Thyroid gland (tissue), 4 donors: ENCODE data around the gene ASB8. TPM values are rescaled to one million over a fixed set of nuclear protein-coding genes. Genes with fewer than 3 reads are reported as not detected.

Experiments used
- DNase-seq, 2 donors: peaks; one replicate each; pipeline ENCODE4 v3.0.0-alpha.2; 2019
- H3K27ac ChIP-seq, 3 donors: fragments of 200-600 bp; sonication (generic); 1 replicate in 2 of 3; 2 replicates in 1 of 3; pipeline ENCODE4 v1.5.1; 2016 to 2019; ENCODE audit warnings: mild to moderate bottlenecking in 1 of 3, moderate library complexity in 1 of 3
- H3K27me3 ChIP-seq: fragments of 200-600 bp; sonication (generic); one replicate; pipeline ENCODE4 v1.5.1; 2019
- H3K36me3 ChIP-seq, 2 donors: fragments of 200-600 bp; sonication (generic); one replicate each; pipeline ENCODE4 v1.5.1; 2016 to 2019
- H3K4me1 ChIP-seq, 2 donors: fragments of 200-600 bp; sonication (generic); one replicate each; pipeline ENCODE4 v1.5.1; 2017 to 2019
- H3K4me3 ChIP-seq, 3 donors: fragments of 200-600 bp; sonication (generic); replicated peaks in 1 of 3; 1 replicate in 2 of 3; 2 replicates in 1 of 3; pipeline ENCODE4 v1.5.1; 2016; ENCODE audit warnings: mild to moderate bottlenecking in 1 of 3
- H3K9me3 ChIP-seq: fragments of 200-600 bp; sonication (generic); one replicate; pipeline ENCODE4 v1.5.1; 2017
- POLR2A ChIP-seq, 2 donors: fragments of 450-650 bp; IDR thresholded peaks; one replicate each; pipeline ENCODE4 v1.6.1; 2017; ENCODE audit warnings: antibody characterized with exemption in 2 of 2, mild to moderate bottlenecking in 2 of 2, moderate library complexity in 1 of 2
- WGBS, 2 donors: methylation state at CpG; one replicate each; pipeline ENCODE4 v1.1.5; 2017; 5-methylcytosine and 5-hydroxymethylcytosine counted together
- intact Hi-C: fragments of 100-400 bp; cut with DNase I; formaldehyde crosslinking; loops from one replicate; pipeline ENCODE4 v1.15.1; 2023
- total RNA-seq, 4 donors: library from RNA; depleted of rRNA; stranded (reverse); fragments of >200 nt; gene quantifications; one replicate each; pipeline ENCODE4 v1.2.3, GENCODE V29; 2016
- TF ChIP-seq, protein P1 (sequence below), 6 experiments: fragments of 200-600 bp in 3 of 6; fragments of 450-650 bp in 3 of 6; sonication (generic) in 3 of 6; IDR thresholded peaks; one replicate each; pipeline ENCODE4 v1.5.1; 2016 to 2019; ENCODE audit warnings: antibody characterized with exemption in 6 of 6, mild to moderate bottlenecking in 2 of 6, inconsistent platforms in 1 of 6, moderate library complexity in 1 of 6

ASB8 gene
- total RNA-seq, 4 donors from 2014 or later: 28.9 to 70.6 (median 33.4) TPM

DNA sequence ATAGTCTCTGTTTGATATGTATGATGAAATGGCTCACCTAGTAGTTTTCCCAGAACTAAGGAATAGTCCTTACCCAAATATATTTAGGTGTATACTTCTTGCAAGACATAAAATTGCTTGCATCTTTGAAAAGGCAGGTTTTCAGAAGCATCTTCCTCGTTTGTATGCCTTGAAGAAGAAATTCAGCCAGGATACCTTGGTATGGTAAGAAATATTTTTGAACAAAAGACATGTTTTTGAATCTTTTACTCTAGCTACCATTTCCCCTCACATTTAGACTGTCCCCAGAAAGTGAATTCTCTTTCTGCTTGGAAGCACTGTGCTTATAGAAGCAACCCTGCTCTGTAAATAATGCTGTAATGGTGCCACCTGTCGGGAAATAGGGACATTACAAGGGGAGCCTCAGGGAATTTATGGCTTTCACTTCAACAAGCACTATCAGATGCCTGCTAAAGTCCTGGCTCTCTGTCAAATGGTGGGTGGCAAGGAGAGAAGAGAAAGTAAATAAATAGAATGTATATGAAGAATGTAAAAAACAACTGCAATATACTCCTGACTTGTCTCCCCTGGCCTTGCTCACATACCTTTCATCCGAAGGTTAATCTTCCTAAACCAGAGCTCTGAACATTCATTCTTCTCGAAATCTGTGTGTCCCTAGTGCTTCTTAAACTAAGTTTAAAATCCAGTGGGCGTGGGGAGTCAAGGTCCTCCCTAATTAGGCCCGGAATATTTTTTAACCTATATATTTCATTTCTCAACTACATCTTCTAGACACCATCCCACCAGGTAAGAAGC is 32.2 kb upstream of the ASB8 start:
- Histone ChIP-seq H3K27ac (no peak overlapping the region), H3K9me3 (no peaks in the 10 kb centered on the region), H3K4me3 (no peak overlapping the region), H3K4me1 (peaks cover 0 to 3% of the 10 kb centered on the region in 2 donors), H3K36me3 (no peaks in the 10 kb centered on the region), H3K27me3 (no peaks in the 10 kb centered on the region)
- 39 to 43% methylated on average over 6 of the region's 6 CpGs for WGBS, 2 donors
- DNase-seq: peak; percentile 65 to 68
- no peak for TF ChIP-seq POLR2A (IDR thresholded peaks at IDR 0.05)
- TF ChIP-seq, protein P1, sequence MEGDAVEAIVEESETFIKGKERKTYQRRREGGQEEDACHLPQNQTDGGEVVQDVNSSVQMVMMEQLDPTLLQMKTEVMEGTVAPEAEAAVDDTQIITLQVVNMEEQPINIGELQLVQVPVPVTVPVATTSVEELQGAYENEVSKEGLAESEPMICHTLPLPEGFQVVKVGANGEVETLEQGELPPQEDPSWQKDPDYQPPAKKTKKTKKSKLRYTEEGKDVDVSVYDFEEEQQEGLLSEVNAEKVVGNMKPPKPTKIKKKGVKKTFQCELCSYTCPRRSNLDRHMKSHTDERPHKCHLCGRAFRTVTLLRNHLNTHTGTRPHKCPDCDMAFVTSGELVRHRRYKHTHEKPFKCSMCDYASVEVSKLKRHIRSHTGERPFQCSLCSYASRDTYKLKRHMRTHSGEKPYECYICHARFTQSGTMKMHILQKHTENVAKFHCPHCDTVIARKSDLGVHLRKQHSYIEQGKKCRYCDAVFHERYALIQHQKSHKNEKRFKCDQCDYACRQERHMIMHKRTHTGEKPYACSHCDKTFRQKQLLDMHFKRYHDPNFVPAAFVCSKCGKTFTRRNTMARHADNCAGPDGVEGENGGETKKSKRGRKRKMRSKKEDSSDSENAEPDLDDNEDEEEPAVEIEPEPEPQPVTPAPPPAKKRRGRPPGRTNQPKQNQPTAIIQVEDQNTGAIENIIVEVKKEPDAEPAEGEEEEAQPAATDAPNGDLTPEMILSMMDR (IDR thresholded peaks at IDR 0.05): peak; percentile 61 to 92 (median 76)
- intact Hi-C loops: loop anchor here (10.0 kb wide), 1 partner anchor 165 kb away; the partner anchor contains the start of gene ZNF641

DNA sequence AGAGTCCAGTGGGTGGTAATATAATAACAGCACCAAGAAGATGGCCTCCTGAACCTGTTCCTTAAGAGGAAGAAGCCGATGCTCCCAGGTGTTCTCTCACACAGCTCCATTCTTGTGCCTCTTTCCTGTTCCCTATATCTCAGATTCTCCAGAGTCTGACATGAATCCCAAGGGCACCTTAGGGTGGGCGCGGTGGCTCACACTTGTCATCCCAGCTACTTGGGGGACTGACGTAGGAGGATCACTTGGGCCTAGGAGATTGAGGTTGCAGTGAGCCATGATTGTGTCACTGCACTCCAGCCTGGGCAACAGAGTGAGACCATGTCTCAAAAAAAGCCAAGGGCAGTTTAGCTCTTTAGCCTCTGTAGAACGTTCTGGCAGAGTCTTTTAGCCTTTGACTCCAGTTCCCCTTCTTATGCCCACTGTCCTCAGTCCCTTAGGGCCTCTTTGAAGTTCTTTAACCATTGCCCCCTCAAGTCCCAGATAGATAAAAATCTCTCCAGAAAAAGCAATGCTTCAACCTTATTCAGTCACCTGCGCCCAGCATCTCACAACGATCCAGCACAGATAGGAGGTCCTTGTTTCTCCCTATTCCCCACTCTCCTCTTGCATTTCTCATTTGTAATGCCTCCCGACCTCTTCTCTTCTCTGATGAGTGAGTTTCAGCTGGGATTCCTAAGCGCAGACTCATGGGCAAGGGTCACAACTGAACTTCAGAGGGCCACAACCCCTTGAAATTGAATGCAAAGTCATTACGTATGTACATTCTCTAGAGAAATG is 30.8 kb upstream of the ASB8 start:
- no peak for DNase-seq
- Histone ChIP-seq H3K27ac (no peak overlapping the region), H3K4me1 (peaks cover 12 to 17% of the 10 kb centered on the region in 2 donors), H3K27me3 (no peaks in the 10 kb centered on the region), H3K4me3 (no peak overlapping the region), H3K36me3 (no peaks in the 10 kb centered on the region), H3K9me3 (no peaks in the 10 kb centered on the region)
- intact Hi-C loops: loop anchor here (10.0 kb wide), 1 partner anchor 167 kb away; the partner anchor contains the start of gene ZNF641
- WGBS, 2 donors: 84% methylated on average over 10 of the region's 10 CpGs
- TF ChIP-seq, protein P1 (IDR thresholded peaks at IDR 0.05): no peak
- TF ChIP-seq POLR2A (IDR thresholded peaks at IDR 0.05): no peak

DNA sequence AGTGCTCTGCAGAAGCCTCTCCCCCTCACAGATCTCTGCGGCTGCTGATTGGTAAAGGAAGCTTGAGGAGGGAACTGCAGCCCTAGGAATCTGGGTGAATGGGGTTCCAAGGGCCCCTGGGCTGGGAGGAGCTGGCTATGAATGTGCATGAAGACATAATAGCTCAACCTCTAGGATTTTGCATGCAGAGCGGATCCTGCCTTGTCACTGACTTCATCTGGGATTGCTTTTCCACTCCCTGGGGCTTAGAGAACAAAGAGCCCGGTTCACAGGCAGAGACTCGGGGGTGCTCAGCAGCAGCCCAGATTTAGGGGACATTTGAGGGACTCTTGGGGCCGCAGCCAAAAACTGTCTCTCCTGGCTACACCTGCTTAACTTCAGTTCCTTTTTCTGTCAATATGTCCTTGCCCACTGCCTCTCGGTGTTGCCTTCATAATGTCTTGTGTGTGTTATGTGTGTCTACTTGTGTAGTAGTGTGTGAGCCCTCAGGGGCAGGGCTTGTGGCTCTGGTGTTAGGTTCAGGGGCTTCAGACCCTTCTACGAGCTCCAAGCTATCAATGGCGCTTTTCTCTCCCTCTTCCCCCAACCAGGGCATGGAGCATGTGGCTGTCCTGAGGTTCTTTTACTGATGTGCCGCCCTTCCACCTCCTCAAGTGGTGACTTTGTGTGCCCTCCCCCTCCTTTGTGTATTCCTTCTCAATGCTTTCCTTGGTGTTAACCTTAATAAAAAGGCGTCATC is 28.0 kb upstream of the ASB8 start:
- H3K9me3 ChIP-seq: no peaks in the 10 kb centered on the region
- peaks cover 6% of the 10 kb centered on the region for H3K27me3 ChIP-seq
- H3K27ac ChIP-seq: no peak overlapping the region
- WGBS, 2 donors: 60 to 61% methylated on average over 10 of the region's 10 CpGs
- DNase-seq: no peak
- intact Hi-C loops: loop anchor here (10.0 kb wide), 1 partner anchor 169 kb away; the partner anchor contains the start of gene ZNF641
- no peak for TF ChIP-seq POLR2A (IDR thresholded peaks at IDR 0.05)
- TF ChIP-seq, protein P1 (IDR thresholded peaks at IDR 0.05): no peak
- no peaks in the 10 kb centered on the region for H3K36me3 ChIP-seq
- peaks cover 19 to 23% of the 10 kb centered on the region in 2 donors for H3K4me1 ChIP-seq
- H3K4me3 ChIP-seq: no peak overlapping the region

DNA sequence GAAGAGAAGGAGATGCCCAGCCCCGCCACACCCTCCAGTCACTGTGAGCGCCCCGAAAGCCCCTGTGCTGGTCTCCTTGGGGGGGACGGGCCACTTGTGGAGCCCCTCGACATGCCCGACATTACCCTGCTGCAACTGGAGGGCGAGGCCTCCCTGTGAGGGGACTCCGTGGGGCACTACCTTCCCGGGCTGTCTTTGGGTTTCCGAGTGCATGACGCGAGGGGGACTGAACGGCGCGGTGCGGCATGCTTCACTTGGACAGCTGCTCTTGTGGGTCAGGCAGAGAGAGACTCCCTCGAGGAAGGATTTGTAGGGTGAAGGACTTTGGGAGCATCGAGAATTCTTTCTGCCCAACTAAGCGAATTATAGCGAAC is 27.2 kb upstream of the ASB8 start:
- TF ChIP-seq POLR2A (IDR thresholded peaks at IDR 0.05): no peak
- TF ChIP-seq, protein P1 (IDR thresholded peaks at IDR 0.05): no peak

More for the DNA sequence above, 27.2 kb upstream of the ASB8 start:
- Histone ChIP-seq H3K36me3 (no peaks in the 10 kb centered on the region), H3K9me3 (no peaks in the 10 kb centered on the region), H3K27me3 (peaks cover 6% of the 10 kb centered on the region), H3K4me3 (peak overlapping the region in 1 of 3 donors; percentile 40), H3K4me1 (peaks cover 19 to 23% of the 10 kb centered on the region in 2 donors), H3K27ac (no peak overlapping the region)
- WGBS, 2 donors: 3 to 8% methylated on average over 4 to 17 of the region's 20 CpGs
- no peak for DNase-seq
- intact Hi-C loops: loop anchor here (10.0 kb wide), 1 partner anchor 170 kb away; the partner anchor contains the start of gene ZNF641
